ENCODE measurements around the gene IKBKG. TPM values are rescaled to one million over a fixed set of nuclear protein-coding genes. Genes with fewer than 3 reads are reported as not detected.

IKBKG gene
- total and polyA plus RNA-seq, 2 of the 8 experiments (the other 6 are each of a cell fraction or from before 2014, with no cell fraction given), result 17.5 to 18.1 TPM

DNA sequence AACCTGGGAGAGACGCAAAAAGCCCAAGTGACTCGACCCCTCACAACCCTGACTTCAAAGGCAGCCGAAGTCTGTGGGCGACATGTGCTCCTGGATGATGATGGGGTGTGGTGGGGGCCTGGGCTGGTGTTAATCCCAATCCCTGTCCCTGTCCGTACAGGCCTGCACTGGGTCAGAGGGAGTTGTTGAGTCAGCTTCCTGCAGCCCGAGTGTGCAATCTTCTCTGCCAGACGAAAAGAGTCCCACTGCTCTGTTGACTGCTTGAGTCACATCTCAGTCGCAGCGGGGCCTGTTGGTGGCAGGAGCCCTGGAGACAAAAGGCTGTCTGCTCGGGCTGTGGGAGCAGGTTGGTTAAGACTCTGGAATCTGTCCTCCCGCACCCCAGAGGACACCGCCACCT, 41.7 kb upstream of the IKBKG start:
- Histone ChIP-seq H3K18ac (ENCODE audit: extremely low read depth, low read length) (no peak overlapping the region), H2AFZ (ENCODE audit: low read length) (no peak overlapping the region), H2BK120ac (replicated peaks; ENCODE audit: low read depth, low read length) (no peak overlapping the region), H3K36me3 (ENCODE audit: control insufficient read depth in 2 of 4, insufficient read depth in 4 of 4, low read length in 3 of 4) (no peaks in the 10 kb centered on the region; a peak in 1 of 8 replicates), H3K4me1 (replicated peaks in 1 of 4; ENCODE audit: control insufficient read depth in 3 of 4, insufficient read depth in 4 of 4, low read length in 3 of 4) (no peaks in the 10 kb centered on the region), H3K9me3 (ENCODE audit: insufficient read depth in 2 of 2, low read depth in 1 of 2, low read length in 1 of 2) (no peaks in the 10 kb centered on the region), H3K23ac (ENCODE audit: insufficient read length) (no peak overlapping the region), H3K9ac (replicated peaks in 1 of 4; ENCODE audit: extremely low read depth in 1 of 4, low read depth in 3 of 4, low read length in 3 of 4) (no peak overlapping the region), H4K20me1 (replicated peaks in 1 of 2; ENCODE audit: control insufficient read depth in 1 of 2, insufficient read depth in 2 of 2, low read length in 2 of 2) (no peaks in the 10 kb centered on the region), H3K14ac (ENCODE audit: insufficient read length) (no peak overlapping the region), H3K79me1 (ENCODE audit: low read depth, low read length) (no peaks in the 10 kb centered on the region), H2BK15ac (ENCODE audit: low read length) (no peak overlapping the region), H3K27ac (ENCODE audit: low read depth, low read length) (no peak overlapping the region), H4K5ac (ENCODE audit: insufficient read length, low read depth, low read length) (no peak overlapping the region), H3K27me3 (replicated peaks in 1 of 4; ENCODE audit: control insufficient read depth in 3 of 4, extremely low read depth in 1 of 4, insufficient read depth in 3 of 4, low read length in 3 of 4) (no peaks in the 10 kb centered on the region), H3K4me3 (ENCODE audit: extremely low read depth in 1 of 4, insufficient read depth in 2 of 4, low read depth in 3 of 4, low read length in 4 of 4) (no peak overlapping the region), H4K8ac (ENCODE audit: extremely low read depth, insufficient read depth, low read length) (no peak overlapping the region), H2BK5ac (ENCODE audit: low read depth, low read length) (no peak overlapping the region), H3K4me2 (ENCODE audit: insufficient read depth in 1 of 2, low read depth in 2 of 2, low read length in 2 of 2) (no peak overlapping the region), H4K91ac (replicated peaks; ENCODE audit: insufficient read length, low read length) (no peak overlapping the region), H2AK5ac (ENCODE audit: low read depth, low read length) (no peak overlapping the region), H3K79me2 (ENCODE audit: control insufficient read depth in 1 of 2, insufficient read depth in 2 of 2, low read length in 2 of 2) (no peaks in the 10 kb centered on the region), H2BK20ac (ENCODE audit: low read length) (no peak overlapping the region), H3K4ac (replicated peaks; ENCODE audit: insufficient read length, low read depth, low read length) (no peak overlapping the region), H2BK12ac (ENCODE audit: low read depth, low read length) (no peak overlapping the region), H3K23me2 (ENCODE audit: low read depth, low read length) (no peaks in the 10 kb centered on the region), H3K56ac (replicated peaks; ENCODE audit: insufficient read length, low read depth, low read length) (no peak overlapping the region)
- POLR2A ChIA-PET (ENCODE audit: partially characterized antibody), result interaction anchor here (1.6 kb wide), 1 partner anchor 108 kb away, joined by 4 read pairs; the partner anchor contains the start of gene RPL10
- CTCF ChIA-PET (ENCODE audit: partially characterized antibody), result no interaction called here
- no peak for TF ChIP-seq JUN (IDR thresholded peaks at IDR 0.05; ENCODE audit: low read depth, low read length)
- no peak for TF ChIP-seq RNF2 (IDR thresholded peaks at IDR 0.05; ENCODE audit: borderline replicate concordance, low read depth, low read length, missing control alignments, poor library complexity, severe bottlenecking)
- TF ChIP-seq KDM1A (IDR thresholded peaks at IDR 0.05; ENCODE audit: borderline replicate concordance, low read length), result no peak
- TF ChIP-seq MAFK (IDR thresholded peaks at IDR 0.05; ENCODE audit: low read depth, low read length), result no peak
- 97% methylated on average over 10 of the region's 12 CpGs; no CpG with 5 or more reads in 1 of the 2 experiments for WGBS, 2 experiments (ENCODE audit: extremely low coverage in 1 of 2, insufficient coverage in 1 of 2, insufficient read length in 1 of 2, insufficient replicate concordance in 2 of 2, low coverage in 1 of 2, low lambda C conversion rate in 2 of 2, missing lambda C conversion rate in 1 of 2)
- FAIRE-seq, result no peak
- no peak for DNase-seq (ENCODE audit: low read depth in 1 of 2, low spot score in 2 of 2)

Data from H1 (cell line).